BLaER1 (cell line): Measurements from ENCODE around the gene REC114.
"Not testable (repeated sequence)": the region's sequence is repeated elsewhere in the genome, so short reads cannot be mapped to it uniquely, and the experiment has no call there.

ENCODE experiments used
- H3K27ac ChIP-seq: shearing (Covaris generic); formaldehyde crosslinking; 2 replicates; pipeline ENCODE4 v1.8.1; 2022
- H3K27me3 ChIP-seq: shearing (Covaris generic); formaldehyde crosslinking; 2 replicates; pipeline ENCODE4 v1.8.1; 2022
- H3K36me3 ChIP-seq: shearing (Covaris generic); formaldehyde crosslinking; 2 replicates; pipeline ENCODE4 v1.8.1; 2022
- H3K4me1 ChIP-seq: shearing (Covaris generic); formaldehyde crosslinking; 2 replicates; pipeline ENCODE4 v1.8.1; 2022
- H3K4me2 ChIP-seq: shearing (Covaris generic); formaldehyde crosslinking; 2 replicates; pipeline ENCODE4 v1.8.1; 2022
- H3K4me3 ChIP-seq: shearing (Covaris generic); formaldehyde crosslinking; 2 replicates; pipeline ENCODE4 v1.8.1; 2022
- H3K9ac ChIP-seq: shearing (Covaris generic); formaldehyde crosslinking; 2 replicates; pipeline ENCODE4 v1.8.1; 2022
- H3K9me3 ChIP-seq: shearing (Covaris generic); formaldehyde crosslinking; 2 replicates; pipeline ENCODE4 v1.8.1; 2022
- H4K20me1 ChIP-seq: shearing (Covaris generic); formaldehyde crosslinking; 2 replicates; pipeline ENCODE4 v1.8.1; 2022
- Cebpa-rat ChIP-seq: shearing (Covaris generic); IDR thresholded peaks from 2 replicates; pipeline ENCODE4 v1.8.1; 2022

REC114 gene

GRCh38 chr15:73570355-73571032 lies 127.5 kb downstream of the REC114 start:
- H3K9me3 ChIP-seq = no peaks in the 10 kb centered on the region
- H3K27ac ChIP-seq = no peak overlapping the region
- H3K4me2 ChIP-seq = no peak overlapping the region
- TF ChIP-seq Cebpa-rat = no peak
- 0 out of 2 replicates have a peak, but pooled peaks cover 10% of the 10 kb centered on the region for H4K20me1 ChIP-seq
- H3K27me3 ChIP-seq = no peaks in the 10 kb centered on the region
- H3K4me1 ChIP-seq = no peaks in the 10 kb centered on the region
- no peak overlapping the region for H3K9ac ChIP-seq
- H3K4me3 ChIP-seq = no peak overlapping the region
- peaks cover 98% of the 10 kb centered on the region for H3K36me3 ChIP-seq

- no peaks in the 10 kb centered on the region for H3K4me1 ChIP-seq
- TF ChIP-seq Cebpa-rat = no peak
- no peak overlapping the region for H3K9ac ChIP-seq
- H3K27ac ChIP-seq = no peak overlapping the region
- H3K27me3 ChIP-seq = no peaks in the 10 kb centered on the region
- 0 out of 2 replicates have a peak, but pooled peaks cover 4% of the 10 kb centered on the region for H4K20me1 ChIP-seq
- no peaks in the 10 kb centered on the region for H3K9me3 ChIP-seq
- no peak overlapping the region for H3K4me2 ChIP-seq
- H3K4me3 ChIP-seq = no peak overlapping the region
- H3K36me3 ChIP-seq = peaks cover 98% of the 10 kb centered on the region
These were observed 128.4 kb downstream of the REC114 start for GRCh38 chr15:73571346-73571745.

DNA sequence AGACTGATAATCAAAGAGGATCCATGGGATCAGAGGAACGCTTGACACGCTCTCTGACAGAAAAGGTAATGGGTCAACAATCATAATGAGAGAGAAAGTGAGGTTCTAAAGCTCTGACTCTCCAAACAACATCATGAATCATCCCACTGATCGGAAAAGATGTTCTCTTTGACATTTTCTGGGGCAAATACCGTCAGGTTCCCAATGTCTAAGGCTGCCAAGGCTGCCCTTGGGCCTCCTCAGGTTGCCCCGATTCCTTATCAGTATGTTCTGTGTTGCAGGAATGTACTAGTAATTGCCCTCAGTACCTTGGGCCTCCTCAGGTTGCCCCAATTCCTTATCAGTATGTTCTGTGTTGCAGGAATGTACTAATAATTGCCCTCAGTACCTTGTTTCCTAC lies 129.3 kb downstream of the REC114 start:
- TF ChIP-seq Cebpa-rat = no peak
- Histone ChIP-seq H3K4me3 (no peak overlapping the region), H3K36me3 (peaks cover 99% of the 10 kb centered on the region), H3K4me2 (no peak overlapping the region), H3K9ac (no peak overlapping the region), H3K27ac (no peak overlapping the region), H3K27me3 (no peaks in the 10 kb centered on the region), H4K20me1 (0 out of 2 replicates have a peak, but pooled peaks cover 4% of the 10 kb centered on the region), H3K9me3 (no peaks in the 10 kb centered on the region), H3K4me1 (no peaks in the 10 kb centered on the region)

GRCh38 chr15:73573037-73573436 lies 130.1 kb downstream of the REC114 start:
- H4K20me1 ChIP-seq = no peaks in the 10 kb centered on the region
- H3K27me3 ChIP-seq = no peaks in the 10 kb centered on the region
- TF ChIP-seq Cebpa-rat = no peak
- H3K9ac ChIP-seq = no peak overlapping the region
- H3K4me3 ChIP-seq = no peak overlapping the region
- H3K27ac ChIP-seq = no peak overlapping the region
- H3K4me1 ChIP-seq = no peaks in the 10 kb centered on the region
- H3K9me3 ChIP-seq = no peaks in the 10 kb centered on the region
- peaks cover 99% of the 10 kb centered on the region for H3K36me3 ChIP-seq
- H3K4me2 ChIP-seq = no peak overlapping the region

DNA sequence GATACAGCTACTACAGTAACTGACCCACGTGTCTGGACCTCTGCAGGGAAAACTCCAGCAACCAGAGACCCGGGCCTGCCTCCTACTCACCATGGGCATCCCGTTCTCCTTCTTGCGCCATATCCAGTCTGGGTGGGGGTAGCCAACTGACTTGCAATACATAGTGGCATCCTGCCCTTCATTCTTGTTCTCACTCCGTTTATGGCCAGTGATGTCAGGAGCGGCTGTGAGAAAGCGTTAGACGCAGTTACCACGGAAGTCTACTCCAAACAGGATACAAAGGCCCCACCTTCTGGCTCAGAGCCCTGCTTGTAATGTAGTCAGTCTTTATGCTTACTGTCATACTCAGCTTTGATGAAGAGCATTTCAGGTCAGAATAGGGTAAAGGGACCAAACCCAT lies 130.6 kb downstream of the REC114 start:
- no peaks in the 10 kb centered on the region for H3K9me3 ChIP-seq
- H3K4me3 ChIP-seq = no peak overlapping the region
- H3K4me1 ChIP-seq = no peaks in the 10 kb centered on the region
- no peaks in the 10 kb centered on the region for H4K20me1 ChIP-seq
- peaks cover 99% of the 10 kb centered on the region for H3K36me3 ChIP-seq
- no peak overlapping the region for H3K4me2 ChIP-seq
- H3K9ac ChIP-seq = no peak overlapping the region
- TF ChIP-seq Cebpa-rat = no peak
- H3K27me3 ChIP-seq = no peaks in the 10 kb centered on the region
- no peak overlapping the region for H3K27ac ChIP-seq

GRCh38 chr15:73575636-73576247 lies 132.8 kb downstream of the REC114 start:
- no peaks in the 10 kb centered on the region for H3K27me3 ChIP-seq
- H3K36me3 ChIP-seq = peaks cover 94% of the 10 kb centered on the region
- peaks cover under 1% of the 10 kb centered on the region; the same call in 1 of the 2 replicates for H4K20me1 ChIP-seq
- no peaks in the 10 kb centered on the region for H3K9me3 ChIP-seq
- no peak for TF ChIP-seq Cebpa-rat
- no peaks in the 10 kb centered on the region for H3K4me1 ChIP-seq
- no peak overlapping the region for H3K27ac ChIP-seq
- no peak overlapping the region for H3K4me2 ChIP-seq
- no peak overlapping the region for H3K4me3 ChIP-seq
- H3K9ac ChIP-seq = no peak overlapping the region

GRCh38 chr15:73577593-73577992 lies 134.6 kb downstream of the REC114 start:
- not testable (repeated sequence) for H3K4me3 ChIP-seq, H3K9ac ChIP-seq, H3K9me3 ChIP-seq, H3K4me2 ChIP-seq, H3K27me3 ChIP-seq, H3K27ac ChIP-seq, H3K4me1 ChIP-seq
- Histone ChIP-seq H3K36me3 (peaks cover 94% of the 10 kb centered on the region), H4K20me1 (peaks cover 18% of the 10 kb centered on the region; the same call in 1 of the 2 replicates)

DNA sequence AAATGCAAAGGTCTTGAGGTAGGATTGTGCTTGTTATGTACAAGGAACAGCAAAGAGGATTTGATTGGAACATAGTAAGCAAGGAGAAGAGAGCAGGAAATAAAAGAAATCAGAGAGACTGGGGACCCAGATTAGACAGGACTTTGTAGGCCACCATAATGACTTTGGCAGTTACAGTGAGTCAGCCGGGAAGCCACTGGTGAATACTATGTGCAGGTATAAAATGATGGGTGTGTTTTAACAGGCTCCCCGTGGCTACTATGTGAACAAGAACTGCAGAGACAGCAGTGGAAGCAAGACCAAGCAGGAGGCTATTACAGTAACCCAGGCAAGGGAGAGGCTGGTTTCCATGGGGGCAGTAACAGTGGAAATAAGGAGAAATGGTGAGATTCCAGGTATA lies 135.1 kb downstream of the REC114 start:
- H3K27ac ChIP-seq = no peak overlapping the region
- H3K4me1 ChIP-seq = no peaks in the 10 kb centered on the region
- H3K9me3 ChIP-seq = no peaks in the 10 kb centered on the region
- H4K20me1 ChIP-seq = peaks cover 18% of the 10 kb centered on the region; the same call in 1 of the 2 replicates
- no peak overlapping the region for H3K4me2 ChIP-seq
- H3K36me3 ChIP-seq = peaks cover 94% of the 10 kb centered on the region
- no peaks in the 10 kb centered on the region for H3K27me3 ChIP-seq
- no peak overlapping the region for H3K4me3 ChIP-seq
- no peak overlapping the region for H3K9ac ChIP-seq
- no peak for TF ChIP-seq Cebpa-rat

GRCh38 chr15:73582851-73583379 lies 140.0 kb downstream of the REC114 start:
- Histone ChIP-seq H3K4me2 (no peak overlapping the region), H4K20me1 (peaks cover 28% of the 10 kb centered on the region), H3K27me3 (no peaks in the 10 kb centered on the region), H3K4me3 (no peak overlapping the region), H3K36me3 (peaks cover 95% of the 10 kb centered on the region), H3K27ac (no peak overlapping the region), H3K9ac (no peak overlapping the region), H3K9me3 (no peaks in the 10 kb centered on the region), H3K4me1 (no peaks in the 10 kb centered on the region)
- no peak for TF ChIP-seq Cebpa-rat

GRCh38 chr15:73583544-73583943 lies 140.6 kb downstream of the REC114 start:
- no peaks in the 10 kb centered on the region for H3K27me3 ChIP-seq
- H3K4me1 ChIP-seq = no peaks in the 10 kb centered on the region
- no peak for TF ChIP-seq Cebpa-rat
- H3K9ac ChIP-seq = no peak overlapping the region
- peaks cover 95% of the 10 kb centered on the region for H3K36me3 ChIP-seq
- no peak overlapping the region for H3K4me3 ChIP-seq
- no peaks in the 10 kb centered on the region for H3K9me3 ChIP-seq
- H4K20me1 ChIP-seq = peaks cover 34% of the 10 kb centered on the region
- no peak overlapping the region for H3K4me2 ChIP-seq
- no peak overlapping the region for H3K27ac ChIP-seq
